ENCODE measurements around the gene BCKDHB. TPM values are rescaled to one million over a fixed set of nuclear protein-coding genes. Genes with fewer than 3 reads are reported as not detected.
"Not testable (repeated sequence)": the region's sequence is repeated elsewhere in the genome, so short reads cannot be mapped to it uniquely, and the experiment has no call there.

Gene BCKDHB
- total RNA-seq, 4 donors from 2014 or later: 7.8 to 17.1 (median 11.1) TPM

DNA sequence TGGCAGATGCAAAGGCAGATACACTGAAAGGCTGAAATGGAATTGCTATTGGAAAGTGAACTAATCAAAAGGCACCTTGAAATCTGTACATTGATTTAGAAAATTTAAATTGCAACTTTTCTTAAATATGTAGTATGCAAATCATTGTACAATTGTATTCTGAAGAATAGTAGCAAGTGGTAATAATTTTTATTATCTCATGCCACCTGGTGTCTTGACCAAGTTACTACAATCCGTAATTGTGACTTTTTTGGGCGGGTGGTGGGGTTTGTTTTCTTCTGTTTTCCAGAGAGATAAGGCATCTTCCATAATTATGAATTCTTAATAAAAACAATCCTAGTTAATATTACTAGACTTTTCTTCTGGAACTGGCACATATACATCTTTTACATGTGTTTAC lies 12.5 kb upstream of the BCKDHB start:
- H3K4me3 ChIP-seq (ENCODE audit: low read depth, poor library complexity, severe bottlenecking): no peak overlapping the region
- no peak for DNase-seq (ENCODE audit: low spot score in 2 of 2)
- intact Hi-C loops (cut with DNase I; ENCODE audit: low total_unique reads): loop anchor here (10.0 kb wide), 1 partner anchor 149 kb away; the partner anchor contains the start of gene ELOVL4
- 3 to 8% methylated on average over 2 of the region's 2 CpGs for WGBS, 2 donors
- TF ChIP-seq, protein P1, sequence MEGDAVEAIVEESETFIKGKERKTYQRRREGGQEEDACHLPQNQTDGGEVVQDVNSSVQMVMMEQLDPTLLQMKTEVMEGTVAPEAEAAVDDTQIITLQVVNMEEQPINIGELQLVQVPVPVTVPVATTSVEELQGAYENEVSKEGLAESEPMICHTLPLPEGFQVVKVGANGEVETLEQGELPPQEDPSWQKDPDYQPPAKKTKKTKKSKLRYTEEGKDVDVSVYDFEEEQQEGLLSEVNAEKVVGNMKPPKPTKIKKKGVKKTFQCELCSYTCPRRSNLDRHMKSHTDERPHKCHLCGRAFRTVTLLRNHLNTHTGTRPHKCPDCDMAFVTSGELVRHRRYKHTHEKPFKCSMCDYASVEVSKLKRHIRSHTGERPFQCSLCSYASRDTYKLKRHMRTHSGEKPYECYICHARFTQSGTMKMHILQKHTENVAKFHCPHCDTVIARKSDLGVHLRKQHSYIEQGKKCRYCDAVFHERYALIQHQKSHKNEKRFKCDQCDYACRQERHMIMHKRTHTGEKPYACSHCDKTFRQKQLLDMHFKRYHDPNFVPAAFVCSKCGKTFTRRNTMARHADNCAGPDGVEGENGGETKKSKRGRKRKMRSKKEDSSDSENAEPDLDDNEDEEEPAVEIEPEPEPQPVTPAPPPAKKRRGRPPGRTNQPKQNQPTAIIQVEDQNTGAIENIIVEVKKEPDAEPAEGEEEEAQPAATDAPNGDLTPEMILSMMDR (IDR thresholded peaks at IDR 0.05): no peak
- no peak for TF ChIP-seq POLR2A (IDR thresholded peaks at IDR 0.05)

DNA sequence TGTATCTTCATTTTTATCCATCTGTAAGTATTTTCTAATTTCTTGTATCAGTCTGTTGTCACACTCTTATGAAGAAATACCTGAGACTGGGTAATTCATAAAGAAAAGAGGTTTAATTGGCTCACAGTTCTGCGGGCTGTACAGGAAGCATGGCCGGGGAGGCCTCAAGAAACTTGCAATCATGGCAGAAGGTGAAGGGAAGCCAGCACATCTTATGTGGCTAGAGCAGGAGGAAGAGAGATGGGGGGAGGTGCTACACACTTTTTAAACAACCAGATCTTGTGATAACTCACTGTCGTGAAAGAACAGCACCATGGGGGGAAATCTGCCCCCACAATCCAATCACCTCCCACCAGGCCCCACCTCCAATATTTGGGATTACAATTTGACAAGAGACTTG lies 10.9 kb upstream of the BCKDHB start:
- intact Hi-C loops (cut with DNase I; ENCODE audit: low total_unique reads): loop anchor here (10.0 kb wide), 1 partner anchor 151 kb away; the partner anchor contains the start of gene ELOVL4
- TF ChIP-seq POLR2A (IDR thresholded peaks at IDR 0.05): no peak
- TF ChIP-seq, protein P1 (IDR thresholded peaks at IDR 0.05): no peak
- no peak for DNase-seq (ENCODE audit: low spot score in 2 of 2)
- WGBS, 2 donors: 50 to 59% methylated on average over 3 of the region's 3 CpGs
- H3K4me3 ChIP-seq (ENCODE audit: low read depth, poor library complexity, severe bottlenecking): no peak overlapping the region

GRCh38 chr6:80098392-80098791 lies 8.1 kb upstream of the BCKDHB start:
- intact Hi-C loops (cut with DNase I; ENCODE audit: low total_unique reads): loop anchor here (10.0 kb wide), 1 partner anchor 154 kb away; the partner anchor contains the start of gene ELOVL4
- TF ChIP-seq, protein P1 (IDR thresholded peaks at IDR 0.05): no peak
- no peak for TF ChIP-seq POLR2A (IDR thresholded peaks at IDR 0.05)
- no peak overlapping the region for H3K4me3 ChIP-seq (ENCODE audit: low read depth, poor library complexity, severe bottlenecking)
- DNase-seq (ENCODE audit: low spot score in 2 of 2): no peak

- intact Hi-C loops (cut with DNase I; ENCODE audit: low total_unique reads): no loop called here
- no peak for DNase-seq (ENCODE audit: low spot score in 2 of 2)
- TF ChIP-seq, protein P1 (IDR thresholded peaks at IDR 0.05): no peak
- TF ChIP-seq POLR2A (IDR thresholded peaks at IDR 0.05): no peak
- H3K4me3 ChIP-seq (ENCODE audit: low read depth, poor library complexity, severe bottlenecking): no peak overlapping the region
These were observed 2.0 kb upstream of the BCKDHB start for GRCh38 chr6:80104520-80104919.

GRCh38 chr6:80105972-80106417 lies 476 bp upstream of the BCKDHB start:
- intact Hi-C loops (cut with DNase I; ENCODE audit: low total_unique reads): no loop called here
- TF ChIP-seq POLR2A (IDR thresholded peaks at IDR 0.05): no peak
- TF ChIP-seq, protein P1 (IDR thresholded peaks at IDR 0.05): no peak
- no peak overlapping the region for H3K4me3 ChIP-seq (ENCODE audit: low read depth, poor library complexity, severe bottlenecking)
- DNase-seq (ENCODE audit: low spot score in 2 of 2): no peak
- WGBS, 2 donors: 1 to 2% methylated on average over 6 of the region's 6 CpGs

- intact Hi-C loops (cut with DNase I; ENCODE audit: low total_unique reads); DNase-seq (ENCODE audit: low spot score in 2 of 2); H3K4me3 ChIP-seq (ENCODE audit: low read depth, poor library complexity, severe bottlenecking): not testable (repeated sequence)
- 59 to 61% methylated on average over 3 of the region's 3 CpGs for WGBS, 2 donors
These were observed 16.1 kb downstream of the BCKDHB start for GRCh38 chr6:80122576-80122975.

All from lower leg skin (tissue), 4 donors.